Ureter (tissue), 1 donor: ENCODE results near the gene CD164L2. TPM values are rescaled to one million over a fixed set of nuclear protein-coding genes. Genes with fewer than 3 reads are reported as not detected.
"Not testable (repeated sequence)": the region's sequence is repeated elsewhere in the genome, so short reads cannot be mapped to it uniquely, and the experiment has no call there.

Experiments
- DNase-seq: peaks from one replicate; pipeline ENCODE4 v3.0.0-alpha.2; 2020; ENCODE audit warnings: low spot score
- total RNA-seq: library from RNA; stranded (reverse); gene quantifications from one replicate; pipeline ENCODE4 v1.2.4, GENCODE V29; 2023
- donor health status: DM: yes; HTN: yes; CAD: no.

The CD164L2 gene
- total RNA-seq, 1 donor from 2014 or later: not detected

GRCh38 chr1:27384797-27385196 is 1.7 kb upstream of the CD164L2 start:
- DNase-seq: not testable (repeated sequence)

- DNase-seq: no peak
Measured at GRCh38 chr1:27383661-27384060, 528 bp upstream of the CD164L2 start.

GRCh38 chr1:27381969-27382762 is 967 bp downstream of the CD164L2 start:
- no peak for DNase-seq

- DNase-seq: no peak
Measured at GRCh38 chr1:27380766-27381733, 2.1 kb downstream of the CD164L2 start.

- DNase-seq: no peak
Measured at GRCh38 chr1:27380224-27380623, 2.9 kb downstream of the CD164L2 start.

- no peak for DNase-seq
Measured at GRCh38 chr1:27379564-27380122, 3.5 kb downstream of the CD164L2 start.

- DNase-seq: no peak
Measured at GRCh38 chr1:27377760-27378495, 5.2 kb downstream of the CD164L2 start.

- no peak for DNase-seq
Measured at GRCh38 chr1:27374362-27375086, 8.6 kb downstream of the CD164L2 start, which contains the start of gene FCN3. FCN3 (minus strand) TSS chr1:27374824; CDS start chr1:27374818, 6 bp downstream.

GRCh38 chr1:27372808-27373690 is 10.1 kb downstream of the CD164L2 start:
- no peak for DNase-seq

GRCh38 chr1:27372022-27372807 is 10.9 kb downstream of the CD164L2 start:
- no peak for DNase-seq

- no peak for DNase-seq
Measured at GRCh38 chr1:27368869-27369582, 14.1 kb downstream of the CD164L2 start.

GRCh38 chr1:27367160-27367650 is 15.9 kb downstream of the CD164L2 start:
- no peak for DNase-seq

GRCh38 chr1:27366411-27367159 is 16.5 kb downstream of the CD164L2 start, which contains the start of gene MAP3K6:
MAP3K6 (minus strand) TSS chr1:27366961; CDS start chr1:27366597, 364 bp downstream.
- DNase-seq: peak; percentile 93

GRCh38 chr1:27366113-27366410 is 17.1 kb downstream of the CD164L2 start:
- DNase-seq: peak; percentile 87

- peak; percentile 93 for DNase-seq
Measured at GRCh38 chr1:27365372-27366112, 17.6 kb downstream of the CD164L2 start.

GRCh38 chr1:27364696-27365371 is 18.3 kb downstream of the CD164L2 start:
- DNase-seq: no peak
